GM18517 (cell line): Measurements from ENCODE around the gene SCNN1A.

Experiments used
- ATAC-seq: cut with Tn5 transposase; IDR thresholded peaks from one replicate; pipeline ENCODE4 v1.9.1; 2021; ENCODE audit warnings: mild to moderate bottlenecking, moderate library complexity; ENCODE audit not compliant: unreplicated experiment

Gene SCNN1A

GRCh38 chr12:6375269-6376078, at the start of gene SCNN1A:
Gene SCNN1A (minus strand): TSS chr12:6375563. CDS start chr12:6374783, 780 bp downstream.
- ATAC-seq = no peak

- ATAC-seq = no peak
Observed at GRCh38 chr12:6424866-6425265, 49.5 kb upstream of the SCNN1A start.

- no peak for ATAC-seq
Observed at GRCh38 chr12:6424008-6424347, 48.6 kb upstream of the SCNN1A start.

- ATAC-seq = no peak
Observed at GRCh38 chr12:6423267-6424007, 48.1 kb upstream of the SCNN1A start.

- no peak for ATAC-seq
Observed at GRCh38 chr12:6420364-6420763, 45.0 kb upstream of the SCNN1A start.

GRCh38 chr12:6418796-6419195, 43.4 kb upstream of the SCNN1A start:
- ATAC-seq = no peak

- no peak for ATAC-seq
Observed at GRCh38 chr12:6416596-6416995, 41.2 kb upstream of the SCNN1A start.

GRCh38 chr12:6407236-6407954, 32.0 kb upstream of the SCNN1A start:
- ATAC-seq = no peak

- no peak for ATAC-seq
Observed at GRCh38 chr12:6405963-6406362, 30.6 kb upstream of the SCNN1A start.

GRCh38 chr12:6404390-6404789, 29.0 kb upstream of the SCNN1A start:
- ATAC-seq = no peak

- no peak for ATAC-seq
Observed at GRCh38 chr12:6399884-6400644, 24.7 kb upstream of the SCNN1A start.

GRCh38 chr12:6396031-6396430, 20.7 kb upstream of the SCNN1A start:
- no peak for ATAC-seq

GRCh38 chr12:6394398-6394797, 19.0 kb upstream of the SCNN1A start:
- ATAC-seq = no peak

- ATAC-seq = no peak
Observed at GRCh38 chr12:6393109-6393508, 17.7 kb upstream of the SCNN1A start.

GRCh38 chr12:6392504-6392903, 17.1 kb upstream of the SCNN1A start:
- ATAC-seq = no peak

- ATAC-seq = no peak
Observed at GRCh38 chr12:6391013-6391412, 15.7 kb upstream of the SCNN1A start.

- no peak for ATAC-seq
Observed at GRCh38 chr12:6390084-6390799, 14.9 kb upstream of the SCNN1A start.

GRCh38 chr12:6387541-6387940, 12.2 kb upstream of the SCNN1A start:
- no peak for ATAC-seq

- no peak for ATAC-seq
Observed at GRCh38 chr12:6386491-6386890, 11.1 kb upstream of the SCNN1A start.

GRCh38 chr12:6386038-6386437, 10.7 kb upstream of the SCNN1A start:
- ATAC-seq = no peak
